OCI-LY1 (cell line): ENCODE measurements around the gene KLHL33.

Experiments
- H2AFZ ChIP-seq: fragments of 200-600 bp; sonication (generic), shearing (Covaris generic); 2 replicates; pipeline ENCODE4 v1.6.0; 2014; ENCODE audit warnings: antibody characterized with exemption, mild to moderate bottlenecking, low read length
- H3F3A ChIP-seq: fragments of 200-600 bp; sonication (generic), shearing (Covaris generic); 2 replicates; pipeline ENCODE4 v1.6.0; 2014; ENCODE audit warnings: mild to moderate bottlenecking, antibody characterized with exemption, low read length, moderate library complexity; ENCODE audit not compliant: insufficient read depth
- H3K27ac ChIP-seq: fragments of 200-600 bp; sonication (generic); 2 replicates; pipeline ENCODE4 v1.5.1; 2014; ENCODE audit warnings: low read length, mixed run types, mild to moderate bottlenecking, low read depth; ENCODE audit not compliant: poor library complexity, severe bottlenecking
- H3K27me3 ChIP-seq: fragments of 200-600 bp; sonication (generic); 2 replicates; pipeline ENCODE4 v1.6.0; 2014; ENCODE audit warnings: antibody characterized with exemption, mild to moderate bottlenecking, low read length, moderate library complexity; ENCODE audit not compliant: insufficient read depth
- H3K36me3 ChIP-seq: fragments of 200-600 bp; sonication (generic); 2 replicates; pipeline ENCODE4 v1.6.1; 2014; ENCODE audit warnings: mild to moderate bottlenecking, antibody characterized with exemption, low read length, moderate library complexity, mixed read lengths; ENCODE audit not compliant: insufficient read depth
- H3K4me1 ChIP-seq: fragments of 200-600 bp; sonication (generic); 2 replicates; pipeline ENCODE4 v1.5.1; 2014; ENCODE audit warnings: mild to moderate bottlenecking, low read length, moderate library complexity; ENCODE audit not compliant: insufficient read depth, severe bottlenecking
- H3K4me2 ChIP-seq: fragments of 200-600 bp; sonication (generic), shearing (Covaris generic); 2 replicates; pipeline ENCODE4 v1.6.1; 2014; ENCODE audit warnings: low read length
- H3K4me3 ChIP-seq: fragments of 200-600 bp; sonication (generic); 2 replicates; pipeline ENCODE4 v1.5.1; 2014; ENCODE audit warnings: low read length, low read depth, mild to moderate bottlenecking, mixed read lengths; ENCODE audit not compliant: poor library complexity, severe bottlenecking
- H3K79me2 ChIP-seq: fragments of 200-600 bp; shearing (Covaris generic); 2 replicates; pipeline ENCODE4 v1.6.1; 2016; ENCODE audit warnings: mixed run types, low read length, mixed read lengths; ENCODE audit not compliant: insufficient read depth
- H3K9ac ChIP-seq: fragments of 200-600 bp; sonication (generic), shearing (Covaris generic); 2 replicates; pipeline ENCODE4 v1.6.1; 2014; ENCODE audit warnings: mild to moderate bottlenecking, low read length, mixed read lengths
- H3K9me2 ChIP-seq: fragments of 200-600 bp; sonication (generic), shearing (Covaris generic); 2 replicates; pipeline ENCODE4 v1.6.1; 2014; ENCODE audit warnings: low read depth, mild to moderate bottlenecking, low read length, mixed read lengths
- H3K9me3 ChIP-seq: fragments of 200-600 bp; shearing (Covaris generic); 2 replicates; pipeline ENCODE4 v1.6.1; 2014; ENCODE audit warnings: low read length, mixed read lengths
- H4K20me1 ChIP-seq: fragments of 200-600 bp; sonication (generic), shearing (Covaris generic); 2 replicates; pipeline ENCODE4 v1.6.0; 2016; ENCODE audit warnings: mild to moderate bottlenecking, low read length; ENCODE audit not compliant: insufficient read depth
- CTCF ChIP-seq: fragments of 200-600 bp; sonication (generic), shearing (Covaris generic); IDR thresholded peaks from 2 replicates; pipeline ENCODE4 v1.5.1; 2017; ENCODE audit warnings: mild to moderate bottlenecking, antibody characterized with exemption, low read length, moderate library complexity, mixed read lengths
- EZH2 ChIP-seq: fragments of 200-600 bp; sonication (generic), shearing (Covaris generic); IDR thresholded peaks from 2 replicates; pipeline ENCODE4 v1.8.0; 2017; ENCODE audit warnings: borderline replicate concordance, mixed run types, mild to moderate bottlenecking, antibody characterized with exemption, low read length, moderate library complexity, mixed read lengths

The KLHL33 gene

GRCh38 chr14:20391505-20391904, 44.5 kb downstream of the KLHL33 start:
- Histone ChIP-seq H3K4me3 (no peak overlapping the region), H3K36me3 (peaks cover 63% of the 10 kb centered on the region), H4K20me1 (no peaks in the 10 kb centered on the region), H3K4me1 (no peaks in the 10 kb centered on the region), H3K4me2 (no peak overlapping the region), H2AFZ (no peak overlapping the region), H3K9ac (no peak overlapping the region), H3K79me2 (no peaks in the 10 kb centered on the region), H3K9me3 (no peaks in the 10 kb centered on the region), H3K9me2 (no peaks in the 10 kb centered on the region), H3K27ac (no peak overlapping the region), H3K27me3 (no peaks in the 10 kb centered on the region), H3F3A (no peaks in the 10 kb centered on the region)
- no peak for TF ChIP-seq CTCF
- TF ChIP-seq EZH2: no peak

GRCh38 chr14:20388159-20388558, 47.8 kb downstream of the KLHL33 start:
- H4K20me1 ChIP-seq: no peaks in the 10 kb centered on the region
- no peak overlapping the region for H3K9ac ChIP-seq
- no peaks in the 10 kb centered on the region for H3K4me1 ChIP-seq
- H3K4me2 ChIP-seq: no peak overlapping the region
- H3K27ac ChIP-seq: no peak overlapping the region
- peaks cover 71% of the 10 kb centered on the region for H3K36me3 ChIP-seq
- no peaks in the 10 kb centered on the region for H3K9me3 ChIP-seq
- H3F3A ChIP-seq: no peaks in the 10 kb centered on the region
- H2AFZ ChIP-seq: no peak overlapping the region
- TF ChIP-seq EZH2: no peak
- no peak for TF ChIP-seq CTCF
- no peaks in the 10 kb centered on the region for H3K79me2 ChIP-seq
- H3K27me3 ChIP-seq: no peaks in the 10 kb centered on the region
- H3K4me3 ChIP-seq: no peak overlapping the region
- H3K9me2 ChIP-seq: no peaks in the 10 kb centered on the region

- Histone ChIP-seq H3K4me1 (no peaks in the 10 kb centered on the region), H3K27me3 (no peaks in the 10 kb centered on the region), H2AFZ (no peak overlapping the region), H3F3A (no peaks in the 10 kb centered on the region), H3K9me3 (no peaks in the 10 kb centered on the region), H3K36me3 (peaks cover 74% of the 10 kb centered on the region), H3K79me2 (no peaks in the 10 kb centered on the region), H3K27ac (no peak overlapping the region), H3K4me2 (no peak overlapping the region), H3K9me2 (no peaks in the 10 kb centered on the region), H4K20me1 (no peaks in the 10 kb centered on the region), H3K4me3 (no peak overlapping the region), H3K9ac (no peak overlapping the region)
- no peak for TF ChIP-seq EZH2
- no peak for TF ChIP-seq CTCF
Observed at GRCh38 chr14:20387576-20387975, 48.4 kb downstream of the KLHL33 start.
